ENCODE data around the gene ANKRD53.

Gene ANKRD53, protein sequence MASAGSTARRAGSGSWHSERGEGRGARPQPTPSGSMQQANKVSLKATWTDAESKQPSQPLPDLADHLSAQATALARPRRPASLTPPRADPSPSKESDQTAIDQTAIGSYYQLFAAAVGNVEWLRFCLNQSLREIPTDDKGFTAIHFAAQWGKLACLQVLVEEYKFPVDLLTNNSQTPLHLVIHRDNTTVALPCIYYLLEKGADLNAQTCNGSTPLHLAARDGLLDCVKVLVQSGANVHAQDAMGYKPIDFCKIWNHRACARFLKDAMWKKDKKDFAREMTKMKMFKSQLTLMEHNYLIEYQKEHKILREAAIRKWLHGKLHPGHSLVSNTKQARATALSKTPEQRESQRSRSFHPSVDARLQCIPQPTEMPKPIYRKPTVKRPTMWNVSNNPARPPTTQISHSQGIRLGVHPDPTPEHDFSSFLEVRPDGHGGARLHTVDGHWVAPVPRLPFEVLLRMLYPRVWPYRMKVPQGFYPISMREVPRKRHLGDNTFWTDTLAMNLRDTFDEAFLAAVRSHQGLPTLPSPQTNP

DNA sequence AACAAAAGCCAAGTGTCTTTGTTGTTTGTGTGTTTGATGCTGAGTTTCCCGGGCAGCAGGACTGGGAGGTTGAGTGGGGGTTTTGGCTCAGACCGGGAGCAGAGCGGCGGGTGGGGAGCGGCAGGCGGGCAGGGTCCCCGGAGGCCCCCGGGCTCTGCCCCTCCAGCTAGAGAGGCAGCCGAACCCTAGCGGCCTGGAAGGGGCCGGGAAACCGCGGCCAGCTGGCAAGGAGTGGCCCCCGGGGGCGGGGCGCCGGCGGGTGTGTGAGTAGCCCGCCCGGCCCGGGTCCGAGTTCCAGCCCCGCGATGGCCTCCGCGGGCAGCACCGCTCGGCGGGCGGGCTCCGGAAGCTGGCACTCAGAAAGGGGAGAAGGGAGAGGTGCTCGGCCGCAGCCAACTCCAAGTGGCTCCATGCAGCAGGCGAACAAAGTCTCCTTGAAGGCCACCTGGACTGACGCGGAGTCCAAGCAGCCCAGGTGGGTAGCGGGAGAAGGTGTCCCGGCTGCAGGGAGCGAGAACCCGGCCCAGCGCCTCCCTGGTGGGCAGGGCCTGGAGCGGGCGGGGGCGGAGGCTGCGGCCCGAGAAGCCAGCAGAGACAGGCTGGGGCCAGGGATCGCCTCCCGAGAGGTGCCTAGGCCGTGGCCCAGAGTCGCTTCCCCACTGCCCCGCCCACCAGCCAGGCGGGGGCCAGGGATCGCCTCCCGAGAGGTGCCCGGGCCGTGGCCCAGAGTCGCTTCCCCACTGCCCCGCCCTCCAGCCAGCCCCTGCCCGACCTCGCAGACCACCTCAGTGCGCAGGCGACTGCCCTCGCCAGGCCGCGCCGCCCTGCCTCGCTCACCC, at the start of gene ANKRD53:
Gene ANKRD53, plus strand, starts transcription at position 290 of the 839 bp plus-strand sequence. Its CDS starts 16 bp downstream, at position 306.
- no peak for DNase-seq

DNA sequence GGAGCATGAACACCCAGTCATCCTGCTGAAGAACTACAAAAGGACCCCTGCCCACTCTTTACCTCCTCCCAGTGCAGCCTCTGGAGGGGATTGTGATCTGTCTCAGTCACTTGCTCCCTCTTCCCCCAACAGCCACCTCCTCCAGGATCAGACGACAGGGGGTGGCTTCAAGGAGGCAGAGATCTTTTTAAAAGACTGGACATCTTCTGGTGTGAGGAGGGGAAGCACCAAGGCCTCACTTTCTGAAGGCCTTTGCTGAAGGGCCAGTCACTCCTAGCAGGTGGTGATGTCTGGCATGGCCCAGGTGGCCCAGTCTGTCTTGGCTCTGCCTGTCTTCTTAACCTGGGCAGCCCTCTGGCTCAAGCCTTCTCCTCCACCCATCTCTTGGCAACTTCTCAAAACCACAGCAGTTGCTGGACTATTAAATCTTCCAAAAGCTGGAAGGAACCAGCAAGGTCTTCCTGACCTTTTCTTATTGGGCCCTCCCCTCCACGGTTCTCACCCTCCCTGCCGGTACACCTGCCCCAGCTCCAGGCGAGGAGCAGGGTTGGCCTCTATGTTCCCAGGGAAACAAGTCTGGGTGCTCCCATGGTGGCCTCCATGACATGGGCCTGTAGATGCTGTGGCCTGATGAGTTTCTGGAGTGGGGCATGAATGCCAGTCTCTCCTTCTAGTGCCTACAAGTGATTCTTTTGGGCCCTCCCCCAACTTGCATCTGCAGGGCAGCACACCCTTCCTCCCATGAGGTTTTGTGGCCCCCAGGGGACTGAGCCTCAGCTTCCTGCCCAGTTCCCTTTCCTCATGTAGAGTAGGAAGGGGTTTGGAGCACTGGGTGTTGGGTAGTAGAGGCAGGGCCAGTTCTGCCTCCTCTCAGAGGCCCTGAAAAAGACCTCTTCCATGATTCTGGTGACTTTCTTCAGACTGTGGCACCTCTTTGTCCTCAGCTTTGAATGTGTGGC, 47.8 kb upstream of the ANKRD53 start:
- no peak for DNase-seq

DNA sequence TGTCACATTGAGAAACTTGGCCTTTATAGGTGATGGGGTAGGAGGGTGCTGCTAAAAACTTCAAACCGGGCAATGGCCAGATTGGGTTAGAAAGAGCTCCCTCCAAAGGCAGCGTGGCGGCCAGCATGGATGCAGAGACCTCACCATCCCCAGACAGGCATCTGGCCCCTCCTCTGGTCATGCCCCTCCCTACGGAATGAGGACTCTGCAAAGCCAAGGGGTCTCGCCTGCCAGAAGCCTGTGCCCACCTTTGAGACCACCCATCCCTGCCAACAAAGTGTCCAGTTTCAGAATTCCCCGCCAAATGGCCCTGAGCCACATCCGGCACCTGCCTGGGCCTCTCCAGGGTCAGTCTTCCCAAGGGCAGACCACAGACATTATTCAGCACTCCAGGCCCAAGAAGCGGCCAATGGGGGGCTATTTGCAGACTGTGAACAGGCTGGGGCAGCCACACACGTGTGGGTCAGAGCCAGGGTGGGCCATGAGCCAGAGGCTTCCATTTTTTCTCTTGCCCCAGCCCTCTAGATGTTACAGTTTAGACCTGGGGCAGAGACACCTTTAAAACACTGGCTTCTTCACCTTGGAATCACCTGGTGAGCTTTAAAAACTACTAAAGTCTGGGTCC, 46.9 kb upstream of the ANKRD53 start:
- no peak for DNase-seq

DNA sequence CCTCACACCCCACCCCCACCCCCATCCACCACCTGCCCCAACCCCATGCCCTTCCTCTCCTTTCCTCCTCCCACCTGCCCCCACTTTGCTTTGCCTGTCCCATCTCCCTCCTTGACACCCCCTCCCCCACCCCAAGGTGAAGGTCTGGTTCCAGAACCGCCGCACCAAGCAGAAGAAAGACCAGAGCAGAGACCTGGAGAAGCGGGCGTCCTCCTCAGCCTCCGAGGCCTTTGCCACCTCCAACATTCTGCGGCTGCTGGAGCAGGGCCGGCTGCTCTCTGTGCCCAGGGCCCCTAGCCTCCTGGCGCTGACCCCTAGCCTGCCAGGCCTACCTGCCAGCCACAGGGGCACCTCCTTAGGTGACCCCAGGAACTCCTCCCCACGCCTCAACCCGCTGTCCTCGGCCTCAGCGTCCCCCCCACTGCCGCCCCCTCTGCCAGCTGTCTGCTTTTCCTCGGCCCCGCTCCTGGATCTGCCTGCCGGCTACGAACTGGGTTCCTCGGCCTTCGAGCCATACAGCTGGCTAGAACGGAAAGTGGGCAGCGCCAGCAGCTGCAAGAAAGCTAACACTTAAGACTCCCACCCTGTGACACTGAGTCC, 45.7 kb upstream of the ANKRD53 start:
- no peak for DNase-seq

DNA sequence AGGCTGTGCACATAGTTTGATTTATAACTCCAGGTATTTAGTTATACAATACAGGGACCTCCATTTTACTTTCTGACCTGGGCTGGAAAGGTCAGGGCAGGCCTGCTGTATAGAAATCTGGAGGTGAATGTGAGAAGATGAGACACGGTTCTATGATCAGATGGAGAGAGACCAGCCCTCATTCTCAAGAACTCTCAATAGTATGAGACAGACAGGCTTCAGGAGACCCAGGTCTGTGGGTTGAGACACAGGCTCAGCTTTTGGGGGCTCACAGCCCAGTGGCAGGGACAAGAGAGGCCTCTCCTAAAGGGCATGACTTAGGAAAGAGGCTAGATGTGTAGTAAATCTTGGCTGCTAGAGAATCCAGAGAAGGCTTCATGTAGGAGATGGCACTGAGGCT, 43.4 kb upstream of the ANKRD53 start:
- DNase-seq: no peak

DNA sequence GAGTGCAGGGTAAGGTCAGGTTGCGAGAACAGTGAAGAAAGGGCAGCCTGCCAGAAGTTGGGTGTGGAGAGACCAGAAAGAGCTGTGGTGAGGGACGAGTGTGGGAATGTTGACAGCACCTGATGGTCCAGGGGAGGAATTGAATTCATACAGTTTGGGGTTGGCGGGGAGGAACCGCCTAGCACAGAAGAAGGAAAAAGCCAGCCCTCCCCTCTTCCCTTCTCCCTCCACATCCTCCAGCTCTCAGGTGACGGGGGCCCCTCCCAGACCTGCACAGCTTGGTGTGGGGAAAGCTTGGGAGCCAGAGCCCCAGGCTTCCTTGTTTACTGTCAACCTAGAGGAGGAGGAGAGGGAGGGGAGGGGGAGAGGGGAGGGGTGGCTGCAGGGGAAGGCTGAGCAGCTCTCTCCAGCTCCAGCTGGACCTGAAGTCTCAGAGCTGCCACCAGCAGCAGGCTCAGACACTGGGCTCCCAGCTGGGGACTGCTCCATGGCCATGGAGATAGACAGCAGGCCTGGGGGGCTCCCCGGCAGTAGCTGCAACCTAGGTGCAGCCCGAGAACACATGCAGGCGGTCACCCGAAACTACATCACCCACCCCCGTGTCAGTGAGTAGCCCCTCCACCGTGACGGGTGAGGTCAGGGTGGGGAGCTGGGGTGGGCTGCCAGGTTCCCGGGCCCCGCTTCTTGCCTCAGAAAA, 42.8 kb upstream of the ANKRD53 start, which contains the start of gene ATP6V1B1:
Gene ATP6V1B1, plus strand, starts transcription at position 433 of the 697 bp plus-strand sequence. Its CDS starts 55 bp downstream, at position 488.
- no peak for DNase-seq

DNA sequence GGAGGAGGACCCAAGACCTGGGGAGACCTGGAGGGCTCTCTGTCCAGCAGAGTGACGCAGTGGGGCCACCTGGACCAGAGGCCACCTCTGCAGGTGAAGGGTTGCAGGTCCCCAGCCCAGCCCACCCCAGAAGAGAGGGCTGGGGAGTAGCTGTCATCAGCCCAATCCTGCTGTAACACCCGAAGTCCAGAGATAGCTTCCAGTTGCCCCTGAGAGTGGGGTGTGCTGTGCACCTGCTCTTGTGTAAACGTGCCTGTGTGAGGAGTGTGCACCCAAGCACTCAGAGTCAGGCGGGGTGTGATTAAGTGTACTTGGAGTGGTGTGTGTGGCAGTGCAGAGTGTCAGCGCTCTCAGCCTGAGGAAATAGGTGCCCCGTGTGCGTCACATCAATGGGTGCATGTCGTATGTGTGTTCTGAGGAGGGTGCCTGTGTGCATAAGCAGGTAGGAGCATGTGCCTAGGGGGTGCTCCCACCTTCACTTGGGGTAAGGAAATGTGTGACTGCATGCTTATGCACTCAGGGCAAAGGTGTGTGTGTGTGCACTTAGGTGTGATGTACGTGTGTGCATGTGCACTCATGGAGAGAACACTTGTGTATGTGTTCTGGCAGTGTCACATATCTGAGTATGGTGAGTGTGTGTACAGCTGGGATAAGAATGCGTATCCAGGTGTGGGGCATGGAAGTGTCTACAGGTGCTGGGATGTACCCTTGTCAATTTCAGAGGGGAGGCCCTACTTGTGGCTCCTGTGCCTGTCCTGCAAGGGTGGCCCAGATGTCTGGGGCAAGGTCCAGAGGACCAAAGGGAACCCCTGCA, 42.1 kb upstream of the ANKRD53 start:
- no peak for DNase-seq

DNA sequence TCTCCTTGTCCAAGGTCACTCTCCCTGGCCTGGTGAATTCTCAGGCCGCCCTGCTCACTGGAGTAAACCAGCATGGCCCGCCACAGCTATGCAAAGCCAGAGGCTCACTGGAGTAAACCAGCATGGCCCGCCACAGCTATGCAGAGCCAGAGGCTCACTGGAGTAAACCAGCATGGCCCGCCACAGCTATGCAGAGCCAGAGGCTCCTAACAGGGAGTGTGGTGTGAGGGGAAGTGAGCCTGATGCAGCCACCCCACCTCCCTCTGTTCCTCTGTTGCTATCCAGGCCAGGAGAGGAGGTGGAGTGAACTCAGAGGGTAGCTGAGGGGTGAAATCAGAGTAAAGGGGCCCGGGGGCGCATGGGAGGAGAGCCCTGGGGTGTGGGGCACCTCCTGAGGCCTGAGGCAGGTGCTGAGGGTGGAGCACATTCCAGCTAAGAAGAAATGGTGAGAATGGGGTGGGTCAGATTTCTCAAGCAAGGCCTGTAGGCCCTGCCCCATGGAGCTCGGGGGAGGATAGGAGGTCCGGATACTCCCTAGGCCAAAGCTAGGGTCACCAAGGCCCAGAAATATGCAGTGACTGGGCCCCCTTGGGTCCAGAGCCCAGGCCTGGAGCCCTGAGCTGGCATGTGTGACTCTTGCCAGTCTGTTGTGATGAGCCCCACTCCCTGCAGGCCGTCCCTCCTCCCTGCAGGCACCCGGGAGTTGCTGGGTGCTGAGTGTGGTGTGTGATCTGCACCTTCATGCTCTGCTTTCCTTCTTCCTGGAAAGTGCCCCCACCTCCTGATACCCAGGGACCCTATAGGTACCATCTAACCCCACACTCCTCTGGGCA, 41.2 kb upstream of the ANKRD53 start:
- no peak for DNase-seq

DNA sequence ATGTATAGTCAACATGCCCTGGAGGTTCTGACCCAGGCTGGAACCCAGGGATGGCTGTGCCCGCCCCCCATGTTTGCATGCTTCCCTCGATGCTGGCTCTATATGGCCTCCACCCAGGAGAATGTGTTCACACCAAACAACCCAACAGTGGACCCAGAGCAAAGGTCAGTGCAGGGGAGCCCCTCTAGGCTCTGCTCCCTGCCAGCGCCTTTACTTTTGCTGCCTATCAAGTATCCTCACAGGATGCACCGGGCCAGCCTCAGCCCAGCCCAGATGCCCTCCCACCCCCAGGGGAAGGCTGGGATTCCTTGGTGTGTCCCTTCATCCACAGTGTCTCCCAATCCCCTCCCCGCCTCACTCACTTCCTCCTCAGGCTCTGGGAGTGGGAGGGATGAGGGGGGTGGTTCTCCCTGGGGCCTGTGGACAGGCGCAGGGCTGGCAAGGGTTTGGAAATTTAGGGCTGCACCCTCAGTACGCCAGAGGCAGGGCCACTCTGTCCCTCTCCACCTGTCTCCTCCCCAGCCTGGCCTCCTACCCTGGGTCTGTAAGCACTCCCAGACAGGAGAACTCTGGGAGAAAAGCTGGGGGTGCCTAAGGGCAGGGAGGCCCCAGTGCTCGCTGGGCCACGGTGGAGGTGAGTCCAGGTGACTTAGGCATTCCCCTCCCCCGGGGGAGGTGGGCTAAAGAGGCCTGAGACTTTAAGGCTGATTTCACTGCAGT, 40.4 kb upstream of the ANKRD53 start:
- no peak for DNase-seq

DNA sequence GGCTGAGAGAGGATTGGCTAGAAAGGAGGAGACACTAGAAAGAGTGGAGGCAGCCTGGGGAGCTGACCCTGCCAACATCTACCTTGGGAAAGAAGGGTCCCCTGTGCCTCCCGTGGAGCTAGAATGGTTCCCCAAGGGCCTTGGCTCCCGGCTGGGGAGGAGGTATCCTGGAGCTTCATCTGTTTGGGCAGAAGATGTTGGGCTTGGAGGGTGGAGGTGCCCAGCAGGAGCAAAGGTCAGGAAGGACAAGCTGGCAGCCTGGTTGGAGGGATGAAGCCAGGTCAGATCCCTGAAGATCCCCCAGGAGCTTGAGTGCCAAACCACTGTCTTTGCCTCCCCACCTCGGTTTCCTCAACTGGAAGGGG, 39.9 kb upstream of the ANKRD53 start:
- DNase-seq: no peak

DNA sequence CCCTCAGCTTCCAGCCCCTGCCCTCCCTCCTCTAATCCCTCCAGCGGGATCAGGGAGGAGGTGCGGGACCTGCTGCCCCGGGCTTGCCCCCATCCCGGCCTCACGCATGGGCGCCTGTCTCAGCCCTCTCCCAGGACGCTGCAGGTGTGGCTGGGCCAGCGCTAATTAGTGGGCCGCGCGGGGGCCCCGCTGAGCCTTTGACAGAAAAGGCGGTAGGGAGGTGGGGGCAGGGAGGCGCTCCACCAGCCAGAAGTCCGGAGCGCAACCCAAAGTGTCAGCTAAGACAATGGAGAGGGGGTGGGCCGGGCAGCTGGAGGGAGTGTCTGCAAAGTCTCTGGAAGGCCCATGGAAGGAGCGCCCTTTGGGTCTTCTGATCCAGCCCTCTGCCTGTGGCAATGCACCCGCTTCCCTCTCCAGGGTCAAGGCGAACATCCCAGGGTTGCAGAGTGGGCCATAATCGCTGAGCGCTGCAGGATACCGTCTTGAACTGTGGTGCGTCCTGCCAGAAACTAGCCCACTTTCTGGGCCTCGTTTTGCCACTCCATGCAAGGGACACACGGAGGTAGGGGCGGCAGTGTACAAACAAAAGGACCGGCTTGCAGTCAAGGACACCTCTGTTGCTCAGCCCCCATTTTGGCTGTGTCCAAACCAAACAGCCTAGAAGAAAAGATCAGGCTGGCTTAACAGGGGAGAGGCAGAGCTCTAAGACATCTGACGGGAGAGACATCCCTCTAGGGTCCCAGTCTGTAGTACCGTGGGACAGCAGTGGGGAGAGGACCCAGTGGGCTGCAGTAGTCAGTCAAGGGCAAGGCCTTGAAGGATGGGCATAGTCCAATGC, 39.2 kb upstream of the ANKRD53 start:
- no peak for DNase-seq

DNA sequence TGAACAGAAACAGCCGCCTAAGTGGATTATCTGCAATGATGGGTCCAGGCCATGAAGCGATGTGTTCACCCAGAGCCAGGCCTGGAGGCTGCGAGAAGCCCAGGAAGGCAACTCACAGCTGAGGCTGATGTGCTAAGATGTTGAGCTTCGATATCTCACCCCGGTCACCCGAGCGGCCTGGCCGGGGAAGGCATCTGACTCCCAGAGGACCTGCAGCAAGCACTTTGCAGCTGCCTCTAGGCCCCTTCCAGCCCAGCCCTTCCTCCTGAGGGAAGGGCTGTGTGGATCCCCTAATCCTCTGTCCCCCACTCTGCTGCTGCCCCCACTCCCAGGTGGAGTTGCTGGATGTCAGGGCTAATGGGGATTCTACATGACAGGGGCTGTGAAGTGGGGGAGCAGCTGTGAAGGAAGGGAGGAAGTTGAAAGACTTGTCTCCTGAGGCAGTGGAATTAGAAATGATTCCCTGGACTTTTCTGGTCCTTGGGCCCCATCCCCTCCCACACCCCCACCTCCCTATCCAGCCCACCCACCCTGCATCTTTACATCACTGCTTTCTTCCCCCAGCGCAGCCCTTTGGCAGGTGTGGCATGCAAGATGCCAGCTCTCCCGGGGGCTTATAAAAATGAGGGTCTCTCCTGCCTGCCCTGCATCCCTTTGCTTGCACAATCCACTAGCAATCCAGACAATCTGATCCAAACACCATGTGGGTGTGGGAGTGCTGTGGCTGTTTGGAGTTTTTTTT, 38.4 kb upstream of the ANKRD53 start:
- no peak for DNase-seq

DNA sequence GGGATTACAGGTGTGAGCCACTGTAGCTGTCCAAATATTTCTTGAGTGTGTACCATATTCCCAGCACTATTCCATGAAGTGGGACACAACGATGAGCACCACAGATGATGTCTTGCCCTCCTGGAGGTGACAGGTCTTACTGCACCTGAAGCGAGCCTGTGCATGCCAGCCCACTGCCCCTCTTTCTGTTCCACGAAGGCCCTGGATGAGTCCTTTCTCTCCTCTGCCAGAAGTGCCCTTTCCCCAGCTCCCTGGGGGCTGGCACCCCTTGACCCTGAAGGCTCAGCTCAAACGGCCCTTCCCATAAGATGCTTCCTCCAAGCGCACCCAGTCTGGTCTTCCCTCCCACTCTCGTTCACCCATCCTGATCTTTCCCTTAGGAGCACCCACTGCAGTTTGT, 37.2 kb upstream of the ANKRD53 start:
- no peak for DNase-seq

DNA sequence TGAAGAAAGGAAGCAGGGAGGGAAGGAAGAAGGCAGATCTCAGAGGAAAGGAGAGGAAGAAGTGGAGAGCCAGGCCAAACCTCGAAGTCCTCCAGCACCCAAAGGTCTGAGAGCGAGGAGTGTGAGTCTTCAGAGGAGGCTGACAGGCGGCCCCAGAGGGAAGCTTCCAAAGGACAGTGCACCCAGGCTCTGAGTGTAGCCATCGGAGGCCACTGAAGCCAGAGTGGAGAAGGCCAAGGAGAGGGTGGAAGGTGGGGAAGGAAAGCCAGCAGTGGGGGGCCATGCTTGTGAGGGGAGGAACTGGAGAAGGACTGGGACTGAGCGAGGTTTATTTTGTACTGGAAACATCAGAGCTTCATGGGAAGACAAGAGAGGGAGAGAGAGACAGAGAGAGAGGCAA, 36.7 kb upstream of the ANKRD53 start:
- no peak for DNase-seq

DNA sequence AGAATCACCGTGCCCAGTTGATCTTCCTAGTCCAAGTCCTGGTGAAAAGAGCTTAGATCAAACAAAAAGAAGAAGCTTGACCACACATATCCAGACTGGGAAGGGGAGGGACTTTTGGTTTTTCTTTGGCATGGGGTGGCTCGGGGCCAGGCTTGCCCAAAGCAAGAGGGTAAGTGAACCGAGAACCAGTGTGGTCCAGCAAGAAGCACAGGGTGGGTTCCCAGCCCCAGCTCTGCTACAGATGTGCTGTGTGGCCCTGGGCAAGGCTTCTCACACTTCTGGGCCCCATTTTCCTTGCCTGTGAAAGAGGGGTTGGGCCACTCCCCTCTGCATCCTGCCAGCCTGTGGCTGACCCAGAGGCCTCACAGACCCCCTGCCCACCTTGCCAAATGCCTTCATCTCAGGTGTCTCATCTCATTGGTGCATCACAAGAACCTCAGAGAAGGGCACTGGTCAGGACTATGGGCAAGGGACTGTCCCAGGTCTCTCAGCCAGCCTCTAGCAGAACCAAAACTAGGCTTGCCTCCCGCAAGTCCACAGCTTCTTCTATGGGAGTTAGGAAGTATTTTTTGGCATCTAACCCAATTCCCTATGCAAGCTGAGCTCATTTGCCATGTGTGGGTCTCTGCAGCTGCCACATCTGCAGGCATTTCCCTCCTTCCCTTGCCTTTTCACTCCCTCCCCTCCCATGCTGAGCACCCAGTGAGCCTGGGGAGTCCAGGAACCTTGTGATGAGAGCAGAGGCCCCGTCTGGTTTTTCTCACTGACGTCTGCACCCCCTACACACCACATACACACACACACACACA, 35.8 kb upstream of the ANKRD53 start:
- no peak for DNase-seq
